IMR-90 (cell line): Measurements from ENCODE around the gene WWC2. TPM values are rescaled to one million over a fixed set of nuclear protein-coding genes. Genes with fewer than 3 reads are reported as not detected.
A peak's percentile ranks its signal among the peaks of the same experiment; 100 is the strongest.

ENCODE experiments used
- ATAC-seq: fragments of 200-7000 bp; cut with Tn5 transposase; 2 replicates; pipeline ENCODE4 v1.9.1; 2020; ENCODE audit warnings: low read depth, mild to moderate bottlenecking, moderate library complexity
- BruUV-seq: library from RNA; stranded (reverse); fragments of 400-500 nt; replicated peaks from 2 replicates; lab custom pipeline; 2021; lab: Mats Ljungman, UMichigan
- CTCF ChIA-PET: fragments of 300-600 bp; formaldehyde crosslinking; extraction: SDS; loops from one replicate; lab custom pipeline; 2021; ENCODE audit warnings: antibody characterized with exemption; lab: Yijun Ruan, JAX
- POLR2A ChIA-PET: fragments of 300-600 bp; sonication (Branson Sonifier 250); formaldehyde crosslinking; loops from one replicate; lab custom pipeline; 2022; ENCODE audit warnings: antibody characterized with exemption; ENCODE audit not compliant: unreplicated experiment; lab: Charles Lee
- DNase-seq: peaks from one replicate; pipeline ENCODE4 v3.0.0; 2013
- H2AFZ ChIP-seq: replicated peaks from 2 replicates; pipeline ENCODE3; 2013; ENCODE audit warnings: low read length, mild to moderate bottlenecking; ENCODE audit not compliant: poor library complexity
- H2AK5ac ChIP-seq: 2 replicates; pipeline ENCODE4 v1.6.1; 2013; ENCODE audit warnings: low read depth, low read length, inconsistent platforms
- H2AK9ac ChIP-seq: replicated peaks from 2 replicates; pipeline ENCODE3; 2013; ENCODE audit warnings: mild to moderate bottlenecking, low read depth, low read length, moderate library complexity; ENCODE audit not compliant: poor library complexity
- H2BK120ac ChIP-seq: 2 replicates; pipeline ENCODE4 v1.6.1; 2013; ENCODE audit warnings: low read depth, low read length, inconsistent platforms
- H2BK15ac ChIP-seq: 3 replicates; pipeline ENCODE4 v1.6.1; 2013; ENCODE audit warnings: low read depth, low read length, inconsistent platforms
- H2BK20ac ChIP-seq: 2 replicates; pipeline ENCODE4 v1.6.1; 2013; ENCODE audit warnings: low read depth, mild to moderate bottlenecking, inconsistent platforms, low read length, moderate library complexity
- H2BK5ac ChIP-seq: 2 replicates; pipeline ENCODE4 v1.6.1; 2013; ENCODE audit warnings: mild to moderate bottlenecking, low read depth, low read length, inconsistent platforms; ENCODE audit not compliant: poor library complexity, severe bottlenecking
- H3K14ac ChIP-seq: replicated peaks from 2 replicates; pipeline ENCODE4 v1.6.1; 2013; ENCODE audit warnings: low read depth, low read length, inconsistent platforms
- H3K18ac ChIP-seq: 2 replicates; pipeline ENCODE4 v1.6.1; 2013; ENCODE audit warnings: low read depth, low read length, control low read depth
- H3K23ac ChIP-seq: 2 replicates; pipeline ENCODE4 v1.6.1; 2013; ENCODE audit warnings: low read depth, low read length, inconsistent platforms
- H3K27ac ChIP-seq: 2 replicates; pipeline ENCODE4 v1.5.1; 2013; ENCODE audit warnings: mild to moderate bottlenecking, control low read depth, low read length; ENCODE audit not compliant: insufficient read depth
- H3K27me3 ChIP-seq: 2 replicates; pipeline ENCODE4 v1.6.1; 2013; ENCODE audit warnings: low read length; ENCODE audit not compliant: control insufficient read depth, insufficient read depth
- H3K36me3 ChIP-seq: 2 replicates; pipeline ENCODE4 v1.6.1; 2013; ENCODE audit warnings: low read length, mixed read lengths; ENCODE audit not compliant: control insufficient read depth, insufficient read depth
- H3K4ac ChIP-seq: 2 replicates; pipeline ENCODE4 v1.6.1; 2013; ENCODE audit warnings: low read depth, low read length, inconsistent platforms
- H3K4me1 ChIP-seq: 2 replicates; pipeline ENCODE4 v1.6.1; 2013; ENCODE audit warnings: low read length, mixed read lengths; ENCODE audit not compliant: control insufficient read depth, insufficient read depth
- H3K4me2 ChIP-seq: 2 replicates; pipeline ENCODE4 v1.6.1; 2013; ENCODE audit warnings: low read depth, mild to moderate bottlenecking, control low read depth, low read length, moderate library complexity
- H3K4me3 ChIP-seq: 2 replicates; pipeline ENCODE4 v1.5.1; 2013; ENCODE audit warnings: low read depth, mild to moderate bottlenecking, control low read depth, low read length, moderate library complexity; ENCODE audit not compliant: insufficient read depth
- H3K56ac ChIP-seq: 2 replicates; pipeline ENCODE4 v1.6.1; 2013; ENCODE audit warnings: low read length, inconsistent platforms; ENCODE audit not compliant: insufficient read depth; ENCODE audit errors: extremely low read depth
- H3K79me1 ChIP-seq, 2 experiments: 2 replicates each; pipeline ENCODE4 v1.6.1; 2013; ENCODE audit warnings: low read length in 2 of 2, inconsistent platforms in 1 of 2, low read depth in 1 of 2
- H3K9ac ChIP-seq: 2 replicates; pipeline ENCODE4 v1.6.1; 2013; ENCODE audit warnings: low read depth, low read length, control low read depth
- H3K9me1 ChIP-seq: 2 replicates; pipeline ENCODE4 v1.6.1; 2013; ENCODE audit warnings: low read length, inconsistent platforms; ENCODE audit not compliant: insufficient read depth
- H3K9me3 ChIP-seq: 2 replicates; pipeline ENCODE4 v1.6.1; 2013; ENCODE audit warnings: low read length; ENCODE audit not compliant: control insufficient read depth, insufficient read depth
- H4K20me1 ChIP-seq: 2 replicates; pipeline ENCODE4 v1.6.1; 2013; ENCODE audit warnings: low read length, inconsistent platforms; ENCODE audit not compliant: insufficient read depth
- H4K5ac ChIP-seq: 2 replicates; pipeline ENCODE4 v1.6.1; 2013; ENCODE audit warnings: mild to moderate bottlenecking, low read depth, low read length, control low read depth
- H4K8ac ChIP-seq, 2 experiments: 2 replicates each; pipeline ENCODE4 v1.6.1; 2013; ENCODE audit warnings: low read depth in 2 of 2, low read length in 2 of 2, control low read depth in 1 of 2, inconsistent platforms in 1 of 2
- H4K91ac ChIP-seq: 2 replicates; pipeline ENCODE4 v1.6.1; 2013; ENCODE audit warnings: low read depth, low read length, inconsistent platforms; ENCODE audit not compliant: insufficient read depth
- RCOR1 ChIP-seq: IDR thresholded peaks from 2 replicates; pipeline ENCODE4 v1.6.1; 2012; ENCODE audit warnings: mild to moderate bottlenecking, low read length, improper control_type of control experiment; ENCODE audit not compliant: insufficient replicate concordance
- RFX5 ChIP-seq: IDR thresholded peaks from 2 replicates; pipeline ENCODE4 v1.8.0; 2012; ENCODE audit warnings: low read depth, mild to moderate bottlenecking, low read length, moderate library complexity
- WGBS, 2 experiments: methylation state at CpG; one replicate each; pipeline versions ENCODE4 v1.1.5 to v1.1.7; 2013; ENCODE audit warnings: missing lambda C conversion rate in 2 of 2; ENCODE audit not compliant: insufficient read length in 1 of 2; ENCODE audit errors: extremely low coverage in 2 of 2; 5-methylcytosine and 5-hydroxymethylcytosine counted together
- dilution Hi-C: fragments of 300-500 bp; cut with HindIII; formaldehyde crosslinking; loops from one replicate; pipeline ENCODE4 v1.14.3; 2018; ENCODE audit warnings: low sequenced_read_pairs; ENCODE audit not compliant: unreplicated experiment
- in situ Hi-C: fragments of 300-500 bp; cut with MboI; formaldehyde crosslinking; loops from 3 replicates; pipeline ENCODE4 v1.14.3; 2019; ENCODE audit warnings: low sequenced_read_pairs, inconsistent platforms, mixed read lengths
- intact Hi-C: fragments of 100-400 bp; cut with micrococcal nuclease; formaldehyde crosslinking; loops from 2 replicates; pipeline ENCODE4 v1.10.0; 2022
- polyA plus RNA-seq, 3 experiments: library from polyadenylated mRNA; depleted of rRNA; stranded (reverse); fragments of >200 nt; gene quantifications; 2 replicates each; pipeline ENCODE4 v1.2.3, GENCODE V29; 2012; ENCODE audit warnings: low replicate concordance in 1 of 3
- total RNA-seq: library from RNA; depleted of rRNA; stranded (reverse); fragments of >200 nt; gene quantifications from 2 replicates; pipeline ENCODE4 v1.2.3, GENCODE V29; 2012

The WWC2 gene
- total and polyA plus RNA-seq, 2 of the 4 experiments (the other 2 are of a cell fraction) = 26.6 to 27.4 TPM

GRCh38 chr4:183057255-183057654 is 41.8 kb upstream of the WWC2 start:
- no peak overlapping the region for H3K4me3 ChIP-seq
- H3K14ac ChIP-seq = no peak overlapping the region
- ChIA-PET CTCF (no interaction called here), POLR2A (no interaction called here)
- H3K56ac ChIP-seq = no peak overlapping the region
- dilution Hi-C loops = no loop called here
- no CpG with 5 or more reads among the region's 6 CpGs for WGBS, 2 experiments
- no peaks in the 10 kb centered on the region; the same call in none of the 2 replicates for H3K27me3 ChIP-seq
- no peaks in the 10 kb centered on the region for H4K20me1 ChIP-seq
- no peak overlapping the region for H2BK120ac ChIP-seq
- H2AK9ac ChIP-seq = no peak overlapping the region
- no peak overlapping the region for H4K8ac ChIP-seq
- no peak overlapping the region for H2AFZ ChIP-seq
- H3K9me1 ChIP-seq = no peaks in the 10 kb centered on the region
- no TSS peak for BruUV-seq
- peaks cover 2% of the 10 kb centered on the region; the same call in 1 of the 2 replicates for H3K9me3 ChIP-seq
- intact Hi-C loops = no loop called here
- H4K5ac ChIP-seq = no peak overlapping the region
- in situ Hi-C loops = no loop called here
- no peak for TF ChIP-seq RFX5
- TF ChIP-seq RCOR1 = no peak
- H2BK15ac ChIP-seq = no peak overlapping the region
- no peak overlapping the region for H3K18ac ChIP-seq
- no peaks in the 10 kb centered on the region for H3K79me1 ChIP-seq
- peak; percentile 70 for ATAC-seq
- no peak overlapping the region for H2BK5ac ChIP-seq
- no peak overlapping the region for H3K4ac ChIP-seq
- no peak overlapping the region for H4K91ac ChIP-seq
- no peak overlapping the region for H2AK5ac ChIP-seq
- peaks cover 3% of the 10 kb centered on the region; the same call in 1 of the 2 replicates for H3K4me1 ChIP-seq
- H3K36me3 ChIP-seq = no peaks in the 10 kb centered on the region
- DNase-seq = no peak
- no peak overlapping the region for H3K27ac ChIP-seq
- H3K9ac ChIP-seq = no peak overlapping the region
- H3K23ac ChIP-seq = no peak overlapping the region
- H3K4me2 ChIP-seq = peak overlapping the region; percentile 43
- H2BK20ac ChIP-seq = no peak overlapping the region
